Astrocyte of the spinal cord (primary cell): ENCODE data around the gene ARHGAP25.

Source experiments
- DNase-seq: peaks from one replicate; pipeline ENCODE4 v3.0.0; 2011; ENCODE audit warnings: low read depth, low spot score
- H3K4me3 ChIP-seq: 2 replicates; pipeline ENCODE4 v1.5.1; 2011; ENCODE audit warnings: low read depth, mild to moderate bottlenecking, low read length, moderate library complexity
- in situ Hi-C: cut with HindIII; loops from 2 replicates; pipeline ENCODE4 v1.10.0; 2017; ENCODE audit warnings: low sequenced_read_pairs
- TF ChIP-seq, protein P1 (sequence below): IDR thresholded peaks from 2 replicates; pipeline ENCODE4 v1.5.1; 2012; ENCODE audit warnings: low read depth, mild to moderate bottlenecking, low read length, inconsistent platforms

The ARHGAP25 gene

DNA sequence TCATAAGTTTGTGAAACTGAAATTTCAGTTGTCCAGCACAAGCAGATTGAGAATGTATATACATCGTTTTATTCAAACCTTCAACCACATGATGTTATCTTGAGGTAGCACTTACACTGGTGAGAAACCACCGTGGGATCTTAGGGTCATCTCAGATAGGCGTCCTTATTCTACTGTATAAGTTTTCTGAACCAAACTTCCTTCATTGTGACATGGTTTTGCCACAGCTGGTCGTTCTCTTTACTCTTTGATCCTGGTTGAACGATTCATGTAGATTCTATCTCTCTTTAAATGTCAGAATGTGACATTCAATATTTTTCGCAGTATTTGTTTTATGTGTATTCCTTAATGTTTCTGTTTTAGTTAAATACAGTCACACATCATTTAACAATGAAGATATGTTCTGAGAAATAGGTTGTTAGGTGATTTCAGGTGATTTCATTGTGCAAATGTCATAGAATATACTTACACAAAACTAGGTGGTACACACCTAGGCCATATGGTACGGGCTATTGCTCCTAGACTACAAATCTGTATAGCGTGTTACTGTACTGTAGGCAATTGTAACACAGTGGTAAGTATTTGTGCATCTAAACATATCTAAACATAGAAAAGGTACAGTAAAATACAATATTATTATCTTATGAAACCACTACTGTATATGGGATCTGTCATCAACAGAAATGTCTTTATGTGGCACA is 17.9 kb upstream of the ARHGAP25 start:
- in situ Hi-C loops = no loop called here
- TF ChIP-seq, protein P1, sequence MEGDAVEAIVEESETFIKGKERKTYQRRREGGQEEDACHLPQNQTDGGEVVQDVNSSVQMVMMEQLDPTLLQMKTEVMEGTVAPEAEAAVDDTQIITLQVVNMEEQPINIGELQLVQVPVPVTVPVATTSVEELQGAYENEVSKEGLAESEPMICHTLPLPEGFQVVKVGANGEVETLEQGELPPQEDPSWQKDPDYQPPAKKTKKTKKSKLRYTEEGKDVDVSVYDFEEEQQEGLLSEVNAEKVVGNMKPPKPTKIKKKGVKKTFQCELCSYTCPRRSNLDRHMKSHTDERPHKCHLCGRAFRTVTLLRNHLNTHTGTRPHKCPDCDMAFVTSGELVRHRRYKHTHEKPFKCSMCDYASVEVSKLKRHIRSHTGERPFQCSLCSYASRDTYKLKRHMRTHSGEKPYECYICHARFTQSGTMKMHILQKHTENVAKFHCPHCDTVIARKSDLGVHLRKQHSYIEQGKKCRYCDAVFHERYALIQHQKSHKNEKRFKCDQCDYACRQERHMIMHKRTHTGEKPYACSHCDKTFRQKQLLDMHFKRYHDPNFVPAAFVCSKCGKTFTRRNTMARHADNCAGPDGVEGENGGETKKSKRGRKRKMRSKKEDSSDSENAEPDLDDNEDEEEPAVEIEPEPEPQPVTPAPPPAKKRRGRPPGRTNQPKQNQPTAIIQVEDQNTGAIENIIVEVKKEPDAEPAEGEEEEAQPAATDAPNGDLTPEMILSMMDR = no peak
- DNase-seq = no peak
- no peak overlapping the region for H3K4me3 ChIP-seq

DNA sequence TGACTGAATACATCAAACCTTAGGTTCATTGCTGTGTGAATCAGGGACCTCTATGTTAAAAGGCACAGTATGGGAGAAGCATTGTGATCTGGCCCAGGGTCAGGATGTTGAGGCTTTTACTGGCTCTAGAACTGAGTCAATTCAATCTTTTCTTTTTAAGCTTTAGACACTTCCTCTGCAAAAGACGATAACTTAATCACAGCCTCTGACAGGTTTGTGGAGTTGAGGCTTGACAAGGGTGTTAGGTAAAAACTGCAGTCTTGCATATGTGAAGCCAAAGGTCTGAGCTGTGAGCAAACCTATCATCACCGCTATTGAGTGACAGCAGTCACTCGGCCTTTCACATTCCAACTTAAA is 17.3 kb upstream of the ARHGAP25 start:
- no peak overlapping the region for H3K4me3 ChIP-seq
- in situ Hi-C loops = no loop called here
- TF ChIP-seq, protein P1 = no peak
- no peak for DNase-seq

DNA sequence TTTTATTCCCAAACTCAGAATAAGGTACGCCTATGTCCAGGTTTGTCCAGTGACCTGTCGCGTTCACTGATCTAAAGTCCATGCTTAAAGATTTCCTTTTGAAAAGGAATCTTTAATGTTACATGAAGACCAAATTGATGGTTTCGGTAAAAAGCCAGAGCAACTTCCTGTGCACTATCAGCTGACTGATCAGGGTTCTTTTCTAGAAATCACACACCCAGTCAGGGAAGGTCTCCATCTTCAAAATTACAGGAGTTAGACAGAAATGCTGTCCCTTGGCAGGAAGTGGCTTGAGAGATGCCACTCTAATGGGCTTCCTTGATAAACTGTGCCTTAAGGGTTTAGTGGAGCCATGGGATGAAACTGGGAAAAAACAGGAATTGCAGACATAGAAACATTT is 14.7 kb upstream of the ARHGAP25 start:
- no peak overlapping the region for H3K4me3 ChIP-seq
- DNase-seq = no peak

DNA sequence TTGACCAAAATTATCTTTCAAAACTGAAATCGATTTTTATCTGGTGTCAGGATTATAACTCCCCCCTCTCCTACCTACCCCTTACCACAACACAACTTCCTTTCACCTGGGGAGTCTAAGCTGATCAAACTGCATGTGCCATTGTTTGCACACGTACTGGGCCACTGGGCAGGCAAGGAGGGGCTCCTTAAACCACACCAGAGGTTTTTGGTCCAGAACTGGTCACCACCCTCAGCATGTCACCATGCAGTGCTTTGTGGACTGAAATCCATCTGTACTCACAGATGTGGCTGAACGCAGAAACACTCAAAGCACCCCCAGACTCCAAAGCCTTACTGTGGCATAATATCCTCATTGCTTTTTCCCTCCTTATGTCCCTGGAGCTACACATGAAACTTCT is 13.9 kb upstream of the ARHGAP25 start:
- TF ChIP-seq, protein P1 = no peak

More for the DNA sequence above, 14.7 kb upstream of the ARHGAP25 start:
- in situ Hi-C loops = no loop called here
- TF ChIP-seq, protein P1 = no peak

DNA sequence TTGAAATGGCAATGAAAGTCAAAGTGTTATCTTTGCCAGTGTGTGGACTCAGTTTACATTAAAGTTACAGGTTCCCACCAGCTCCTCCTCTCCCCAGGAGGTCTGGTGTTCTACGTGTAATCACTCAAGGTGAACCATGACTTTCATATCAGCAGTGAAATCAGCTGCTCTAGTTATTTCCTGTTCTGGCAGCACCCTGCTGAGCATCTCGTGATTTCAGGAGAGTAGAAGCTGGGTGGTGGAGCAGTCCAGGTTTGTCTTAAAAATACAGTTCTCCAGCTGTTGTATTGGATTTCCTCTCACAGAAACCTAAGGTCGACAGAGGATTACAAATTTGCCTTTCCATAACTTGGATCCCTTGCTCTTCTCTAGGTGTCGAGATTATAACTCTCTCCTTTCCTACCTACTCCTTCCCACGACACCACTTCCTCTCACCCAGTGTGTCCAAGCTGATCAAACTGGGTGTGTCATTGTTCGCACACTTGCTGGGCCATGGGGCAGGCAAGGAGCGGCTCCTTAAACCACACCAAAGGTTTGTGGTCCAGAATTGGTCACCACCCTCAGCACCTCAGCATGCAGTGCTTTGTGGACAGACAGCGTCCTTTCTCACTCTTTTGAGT is 13.0 kb upstream of the ARHGAP25 start:
- no peak overlapping the region for H3K4me3 ChIP-seq
- TF ChIP-seq, protein P1 = no peak
- DNase-seq = no peak
- in situ Hi-C loops = no loop called here

More for the DNA sequence above, 13.9 kb upstream of the ARHGAP25 start:
- H3K4me3 ChIP-seq = no peak overlapping the region
- in situ Hi-C loops = no loop called here
- no peak for DNase-seq

DNA sequence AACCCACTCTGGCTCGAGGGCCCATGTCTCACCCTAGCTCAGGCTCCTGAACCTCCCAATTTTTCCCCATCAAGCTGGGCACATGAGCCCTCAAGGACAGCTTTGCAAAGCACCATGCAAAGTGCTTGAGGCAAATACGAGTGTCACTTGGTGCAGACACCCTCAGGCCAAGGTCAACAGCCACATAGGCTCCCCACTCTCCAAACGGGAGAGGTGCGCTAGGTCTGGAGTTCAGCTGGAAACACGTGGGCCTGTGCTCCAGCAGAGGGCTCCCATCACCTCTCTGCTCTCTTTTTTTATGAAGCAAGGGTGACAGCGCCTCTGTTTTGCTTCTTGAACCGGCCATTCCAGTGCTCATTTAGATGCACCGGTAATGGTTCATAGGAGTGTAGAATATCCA is 11.9 kb upstream of the ARHGAP25 start:
- H3K4me3 ChIP-seq = no peak overlapping the region
- in situ Hi-C loops = no loop called here
- TF ChIP-seq, protein P1 = no peak
- no peak for DNase-seq
